ENCODE measurements around the gene ASCC1.

DNA sequence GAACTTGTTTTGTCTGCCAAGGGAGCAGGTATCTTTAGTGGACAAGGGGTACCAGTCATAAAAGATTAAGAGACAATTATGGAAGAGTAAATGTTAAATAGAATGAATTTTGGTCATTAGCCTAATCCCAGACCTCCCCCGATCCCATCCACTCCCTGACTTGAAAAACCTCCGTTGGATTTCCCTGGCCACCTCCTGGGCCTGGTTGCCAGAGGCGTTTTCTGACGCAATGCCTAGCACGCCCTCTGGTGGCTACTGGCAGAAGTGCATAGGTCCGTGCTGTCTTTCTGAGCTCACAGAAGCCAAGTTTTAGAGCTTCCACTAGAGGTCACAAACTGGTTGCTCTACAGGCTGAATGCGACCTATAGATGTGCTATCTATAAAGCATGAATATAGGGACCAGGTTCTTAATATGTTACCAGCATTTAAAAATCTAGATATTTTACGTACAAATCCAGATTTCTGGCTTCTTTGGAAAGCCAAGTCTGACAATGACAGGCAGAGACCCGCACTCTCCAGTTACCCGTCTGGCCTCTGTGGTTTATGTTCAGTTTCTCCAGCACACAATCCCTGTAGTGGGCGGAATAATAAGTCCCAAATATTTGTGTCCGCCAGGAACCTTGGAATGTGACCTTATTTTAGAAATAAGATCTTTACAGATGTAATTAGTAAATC, 167.5 kb downstream of the ASCC1 start:
- TF ChIP-seq, protein P1, sequence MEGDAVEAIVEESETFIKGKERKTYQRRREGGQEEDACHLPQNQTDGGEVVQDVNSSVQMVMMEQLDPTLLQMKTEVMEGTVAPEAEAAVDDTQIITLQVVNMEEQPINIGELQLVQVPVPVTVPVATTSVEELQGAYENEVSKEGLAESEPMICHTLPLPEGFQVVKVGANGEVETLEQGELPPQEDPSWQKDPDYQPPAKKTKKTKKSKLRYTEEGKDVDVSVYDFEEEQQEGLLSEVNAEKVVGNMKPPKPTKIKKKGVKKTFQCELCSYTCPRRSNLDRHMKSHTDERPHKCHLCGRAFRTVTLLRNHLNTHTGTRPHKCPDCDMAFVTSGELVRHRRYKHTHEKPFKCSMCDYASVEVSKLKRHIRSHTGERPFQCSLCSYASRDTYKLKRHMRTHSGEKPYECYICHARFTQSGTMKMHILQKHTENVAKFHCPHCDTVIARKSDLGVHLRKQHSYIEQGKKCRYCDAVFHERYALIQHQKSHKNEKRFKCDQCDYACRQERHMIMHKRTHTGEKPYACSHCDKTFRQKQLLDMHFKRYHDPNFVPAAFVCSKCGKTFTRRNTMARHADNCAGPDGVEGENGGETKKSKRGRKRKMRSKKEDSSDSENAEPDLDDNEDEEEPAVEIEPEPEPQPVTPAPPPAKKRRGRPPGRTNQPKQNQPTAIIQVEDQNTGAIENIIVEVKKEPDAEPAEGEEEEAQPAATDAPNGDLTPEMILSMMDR (optimal IDR thresholded peaks at IDR 0.05 in 1 of 3, IDR thresholded peaks at IDR 0.05 in 1 of 3, conservative IDR thresholded peaks at IDR 0.05 in 1 of 3; ENCODE audit: extremely low read depth in 1 of 3, insufficient read depth in 2 of 3, low read length in 3 of 3): peak; percentile 96 to 100 (median 99)
- TF ChIP-seq EZH2 (IDR thresholded peaks at IDR 0.05; ENCODE audit: low read length): no peak

Data from keratinocyte (primary cell).